Activated naive CD8-positive, alpha-beta T cell treated with anti-CD3 and anti-CD28 coated beads, Interleukin-2, amount 50 U/mL, for 24 hours (primary cell): ENCODE results near the gene ZNF469.

Experiments used
- ATAC-seq: fragments of 150-1000 bp; cut with Tn5 transposase; one replicate; pipeline ENCODE4 v1.10.0; 2021
- DNase-seq: peaks from one replicate; pipeline ENCODE4 v3.0.0; 2021
- H3K27ac Mint-ChIP-seq: one replicate; pipeline ENCODE4 v1.8.0; 2021; ENCODE audit warnings: mild to moderate bottlenecking, mixed read lengths
- H3K27me3 Mint-ChIP-seq: one replicate; pipeline ENCODE4 v1.8.0; 2021; ENCODE audit warnings: mixed read lengths
- H3K36me3 Mint-ChIP-seq: one replicate; pipeline ENCODE4 v1.8.0; 2021; ENCODE audit warnings: low read depth, mixed read lengths
- H3K4me1 Mint-ChIP-seq: one replicate; pipeline ENCODE4 v1.8.0; 2021; ENCODE audit warnings: mixed read lengths
- H3K4me3 Mint-ChIP-seq: one replicate; pipeline ENCODE4 v1.8.0; 2021; ENCODE audit warnings: mild to moderate bottlenecking, moderate library complexity, mixed read lengths
- H3K9me3 Mint-ChIP-seq: one replicate; pipeline ENCODE4 v1.8.0; 2021; ENCODE audit warnings: mixed read lengths

The ZNF469 gene, protein sequence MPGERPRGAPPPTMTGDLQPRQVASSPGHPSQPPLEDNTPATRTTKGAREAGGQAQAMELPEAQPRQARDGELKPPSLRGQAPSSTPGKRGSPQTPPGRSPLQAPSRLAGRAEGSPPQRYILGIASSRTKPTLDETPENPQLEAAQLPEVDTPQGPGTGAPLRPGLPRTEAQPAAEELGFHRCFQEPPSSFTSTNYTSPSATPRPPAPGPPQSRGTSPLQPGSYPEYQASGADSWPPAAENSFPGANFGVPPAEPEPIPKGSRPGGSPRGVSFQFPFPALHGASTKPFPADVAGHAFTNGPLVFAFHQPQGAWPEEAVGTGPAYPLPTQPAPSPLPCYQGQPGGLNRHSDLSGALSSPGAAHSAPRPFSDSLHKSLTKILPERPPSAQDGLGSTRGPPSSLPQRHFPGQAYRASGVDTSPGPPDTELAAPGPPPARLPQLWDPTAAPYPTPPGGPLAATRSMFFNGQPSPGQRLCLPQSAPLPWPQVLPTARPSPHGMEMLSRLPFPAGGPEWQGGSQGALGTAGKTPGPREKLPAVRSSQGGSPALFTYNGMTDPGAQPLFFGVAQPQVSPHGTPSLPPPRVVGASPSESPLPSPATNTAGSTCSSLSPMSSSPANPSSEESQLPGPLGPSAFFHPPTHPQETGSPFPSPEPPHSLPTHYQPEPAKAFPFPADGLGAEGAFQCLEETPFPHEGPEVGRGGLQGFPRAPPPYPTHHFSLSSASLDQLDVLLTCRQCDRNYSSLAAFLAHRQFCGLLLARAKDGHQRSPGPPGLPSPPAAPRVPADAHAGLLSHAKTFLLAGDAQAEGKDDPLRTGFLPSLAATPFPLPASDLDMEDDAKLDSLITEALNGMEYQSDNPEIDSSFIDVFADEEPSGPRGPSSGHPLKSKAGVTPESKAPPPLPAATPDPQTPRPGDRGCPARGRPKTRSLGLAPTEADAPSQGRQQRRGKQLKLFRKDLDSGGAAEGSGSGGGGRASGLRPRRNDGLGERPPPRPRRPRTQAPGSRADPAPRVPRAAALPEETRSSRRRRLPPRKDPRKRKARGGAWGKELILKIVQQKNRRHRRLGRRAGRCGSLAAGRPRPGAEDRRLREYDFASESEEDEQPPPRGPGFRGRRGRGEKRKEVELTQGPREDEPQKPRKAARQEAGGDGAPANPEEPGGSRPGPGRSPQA (N-terminal part only)

DNA sequence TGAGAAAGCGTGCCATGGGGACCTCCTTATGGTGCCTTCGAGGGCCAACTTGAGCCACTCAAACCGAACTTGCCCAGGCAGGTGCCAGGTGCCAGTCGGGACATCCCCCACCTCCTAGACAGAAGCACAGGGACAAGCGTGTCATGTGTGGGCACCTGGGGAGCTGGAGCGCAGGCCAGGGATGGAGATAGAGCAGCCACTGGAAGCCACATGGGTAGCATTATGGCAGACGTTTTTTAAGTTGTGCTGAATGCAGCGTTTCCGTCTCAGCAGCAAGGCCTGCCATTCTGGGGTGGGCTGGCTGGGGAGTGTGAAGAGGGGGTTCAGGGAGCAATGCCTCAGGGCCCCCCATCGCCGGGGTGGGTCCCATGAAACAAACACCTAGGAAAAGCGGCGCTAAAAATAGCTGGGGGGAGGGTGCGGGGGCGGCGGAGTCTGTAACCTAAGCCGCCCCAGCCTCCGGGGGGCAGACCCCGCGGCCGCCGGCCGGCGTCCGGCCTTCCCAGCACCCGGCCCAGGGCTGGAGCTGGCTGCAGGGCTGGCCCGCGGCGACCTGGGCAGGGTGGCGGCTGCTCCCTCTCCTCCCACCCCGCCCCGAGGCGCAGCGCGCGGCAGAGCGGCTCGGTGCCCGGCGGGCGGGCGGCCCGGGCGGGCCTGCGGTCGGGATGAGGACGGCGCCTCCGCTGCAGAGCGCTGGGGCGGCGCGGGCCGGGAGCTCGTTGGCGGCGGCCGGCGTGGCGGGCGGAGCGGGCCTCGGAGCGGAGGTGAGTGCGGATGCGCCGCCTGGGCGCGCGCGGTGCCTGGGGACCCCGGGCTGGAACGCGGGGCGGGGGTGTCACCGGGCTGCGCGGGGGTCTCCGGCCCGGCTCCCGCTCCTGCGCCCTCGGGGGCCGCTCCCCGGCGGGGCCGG lies at the start of gene ZNF469:
Gene ZNF469 (plus strand): TSS at position 469 of the 910 bp plus-strand sequence. CDS start 44,512 bp downstream, outside the sequence.
- Mint-ChIP-seq H3K36me3 (no peaks in the 10 kb centered on the region), H3K27me3 (peaks cover 30% of the 10 kb centered on the region), H3K9me3 (no peaks in the 10 kb centered on the region), H3K4me3 (peak within 1 kb of the TSS; percentile 45), H3K4me1 (peaks cover 5% of the 10 kb centered on the region), H3K27ac (no peak within 1 kb of the TSS)
- no peak for ATAC-seq
- DNase-seq, result peak; percentile 11

DNA sequence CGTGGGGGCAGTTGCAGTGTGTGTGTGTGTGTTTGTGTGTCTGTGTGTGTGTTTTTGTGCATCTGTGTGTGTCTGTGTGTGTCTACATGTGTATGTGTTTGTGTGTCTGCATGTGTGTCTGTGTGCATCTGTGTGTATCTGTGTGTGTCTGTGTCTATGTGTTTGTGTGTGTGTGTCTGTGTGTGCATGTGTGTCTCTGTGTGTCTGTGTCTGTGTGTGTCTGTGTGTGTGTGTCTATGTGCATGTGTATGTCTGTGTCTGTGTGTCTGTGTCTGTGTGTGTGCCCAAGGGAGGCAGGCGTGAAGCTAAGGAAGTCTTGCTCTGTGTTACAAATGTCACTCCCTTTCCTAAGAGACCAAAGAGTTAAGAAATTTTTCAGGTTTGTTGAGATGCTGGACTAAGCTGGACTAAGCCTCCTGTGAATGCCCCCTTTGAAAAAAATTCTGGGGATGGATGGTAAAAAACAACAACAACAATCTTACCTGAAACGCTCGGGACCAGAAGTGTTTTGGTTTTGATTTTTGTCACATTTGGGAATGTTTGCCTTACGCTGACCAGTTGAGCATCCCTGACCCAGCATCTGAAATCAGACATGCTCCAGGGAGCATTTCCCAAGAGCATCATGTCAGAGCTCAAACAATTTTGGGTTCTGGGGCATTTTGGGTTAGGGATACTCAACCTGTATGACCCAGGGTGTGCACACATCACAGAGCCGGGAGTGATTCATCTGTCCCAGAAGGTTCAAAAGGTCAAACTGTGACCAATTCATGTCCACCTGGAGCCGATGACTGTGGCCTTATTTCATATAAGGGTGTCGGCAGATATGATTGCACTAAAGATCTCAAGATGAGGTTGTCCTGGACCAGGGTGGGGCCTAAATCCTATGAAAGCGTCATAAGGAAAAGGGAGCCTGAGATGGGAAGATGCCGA lies 48.6 kb upstream of the ZNF469 start:
- Mint-ChIP-seq H3K4me3 (no peak overlapping the region), H3K27me3 (peaks cover 10% of the 10 kb centered on the region), H3K36me3 (no peaks in the 10 kb centered on the region), H3K27ac (peak overlapping the region; percentile 2), H3K9me3 (peaks cover 5% of the 10 kb centered on the region), H3K4me1 (peaks cover 6% of the 10 kb centered on the region)
- no peak for DNase-seq
- no peak for ATAC-seq

DNA sequence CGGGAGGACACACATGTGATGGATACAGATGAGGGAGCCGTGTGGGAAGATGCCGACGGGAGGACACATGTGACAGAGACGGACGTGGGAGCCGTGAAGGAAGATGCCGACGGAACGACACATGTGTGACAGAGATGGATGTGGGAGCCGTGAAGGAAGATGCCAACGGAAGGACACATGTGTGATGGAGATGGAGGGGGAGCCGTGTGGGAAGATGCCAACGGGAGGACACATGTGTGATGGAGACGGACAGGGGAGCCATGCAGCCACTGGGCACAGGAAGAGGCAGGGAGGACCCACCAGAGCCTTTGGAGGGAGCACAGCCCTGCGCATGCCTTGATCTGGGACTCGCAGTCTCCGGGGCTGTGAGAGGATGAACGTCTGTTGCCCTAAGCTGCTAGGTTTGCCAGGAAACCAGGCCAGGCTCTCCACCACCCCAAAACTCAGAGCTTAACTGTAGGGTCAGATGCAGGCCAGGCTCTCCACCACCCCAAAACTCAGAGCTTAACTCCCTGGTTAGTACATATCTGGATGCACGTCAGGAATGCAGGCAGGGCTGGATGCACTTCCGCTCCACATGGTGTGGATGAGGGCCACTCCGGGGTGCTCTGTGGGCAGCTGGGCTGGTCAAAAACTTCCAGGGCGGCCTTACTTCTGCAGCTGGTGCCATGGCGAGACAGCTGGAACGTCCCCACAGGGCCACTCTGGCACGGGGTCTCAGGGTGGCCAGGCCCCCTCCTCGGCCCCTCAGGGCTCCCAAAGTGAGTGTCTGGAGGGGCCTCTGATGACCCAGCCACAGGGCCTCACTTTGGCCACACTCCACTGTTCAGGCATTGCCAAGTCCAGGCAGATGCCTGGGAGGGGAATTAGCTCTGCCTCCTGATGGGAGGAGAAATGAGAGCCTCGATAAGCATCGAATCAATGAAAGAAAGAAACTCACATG lies 47.7 kb upstream of the ZNF469 start:
- peaks cover 10% of the 10 kb centered on the region for H3K27me3 Mint-ChIP-seq
- no peak for ATAC-seq
- DNase-seq, result no peak
- H3K9me3 Mint-ChIP-seq, result peaks cover 5% of the 10 kb centered on the region
- no peak overlapping the region for H3K27ac Mint-ChIP-seq
- H3K36me3 Mint-ChIP-seq, result no peaks in the 10 kb centered on the region
- H3K4me3 Mint-ChIP-seq, result no peak overlapping the region
- peaks cover 6% of the 10 kb centered on the region for H3K4me1 Mint-ChIP-seq

DNA sequence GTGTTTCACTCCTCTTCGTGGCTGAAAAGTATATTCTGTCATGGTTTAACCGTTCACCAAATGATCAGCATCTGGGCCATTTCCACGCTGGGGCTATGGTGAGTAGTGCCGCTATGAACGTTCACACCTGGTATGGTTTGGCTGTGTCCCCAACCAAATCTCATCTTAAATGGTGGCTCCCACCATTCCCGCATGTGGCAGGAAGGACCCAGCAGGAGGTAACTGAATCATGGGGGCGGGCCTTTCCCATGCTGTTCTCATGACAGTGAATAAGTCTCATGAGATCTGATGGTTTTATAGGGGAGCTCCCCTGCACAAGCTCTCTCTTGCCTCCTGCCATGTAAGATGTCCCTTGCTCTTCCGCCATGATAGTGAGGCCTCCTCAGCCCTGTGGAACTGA lies 45.7 kb upstream of the ZNF469 start:
- Mint-ChIP-seq H3K4me1 (peaks cover 6% of the 10 kb centered on the region), H3K27me3 (peaks cover 10% of the 10 kb centered on the region), H3K27ac (no peak overlapping the region), H3K4me3 (no peak overlapping the region), H3K9me3 (peaks cover 5% of the 10 kb centered on the region), H3K36me3 (no peaks in the 10 kb centered on the region)
- DNase-seq (no peak), ATAC-seq (no peak)

DNA sequence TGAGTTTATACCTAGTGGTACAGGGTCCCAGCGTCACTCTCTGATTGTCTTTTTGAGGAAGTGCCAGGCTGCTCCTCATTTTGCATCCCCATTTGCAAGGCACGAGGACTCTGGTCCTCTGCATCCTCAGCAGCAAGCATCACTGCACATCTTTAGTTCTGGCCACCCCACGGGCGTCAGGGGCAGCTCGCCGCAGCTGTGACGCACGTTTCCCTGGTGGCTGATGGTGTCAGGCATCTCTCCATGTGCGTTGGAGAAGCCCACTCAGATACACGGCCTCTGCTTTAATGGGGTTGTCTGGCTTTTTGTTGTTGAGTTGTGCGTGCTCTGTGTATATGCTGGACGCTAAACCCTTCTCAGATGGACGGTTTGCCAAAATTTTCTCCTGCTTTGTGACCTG lies 45.2 kb upstream of the ZNF469 start:
- H3K27me3 Mint-ChIP-seq, result peaks cover 10% of the 10 kb centered on the region
- H3K4me3 Mint-ChIP-seq, result no peak overlapping the region
- peaks cover 5% of the 10 kb centered on the region for H3K9me3 Mint-ChIP-seq
- H3K27ac Mint-ChIP-seq, result no peak overlapping the region
- H3K36me3 Mint-ChIP-seq, result no peaks in the 10 kb centered on the region
- ATAC-seq (no peak), DNase-seq (no peak)
- peaks cover 6% of the 10 kb centered on the region for H3K4me1 Mint-ChIP-seq

DNA sequence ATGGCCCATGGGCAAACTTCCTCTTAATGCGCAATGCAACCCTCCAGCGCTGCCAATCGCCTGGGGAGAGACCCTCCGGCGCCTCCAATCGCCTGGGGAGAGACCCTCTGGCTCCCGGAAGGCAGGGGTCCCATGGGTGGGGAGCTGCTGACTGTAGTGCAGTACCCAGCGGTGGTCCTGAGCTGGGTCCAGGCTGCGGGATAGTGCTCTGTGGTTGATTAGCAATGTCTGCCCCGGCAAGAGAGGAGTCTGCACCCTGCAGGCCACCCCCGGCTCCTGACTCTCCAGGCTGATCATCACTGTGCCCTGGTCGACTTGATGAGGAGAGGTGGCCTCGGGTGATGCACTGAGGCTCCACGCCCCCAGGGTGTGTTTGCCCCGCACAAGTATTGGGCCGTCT lies 44.6 kb upstream of the ZNF469 start:
- Mint-ChIP-seq H3K27ac (no peak overlapping the region), H3K4me1 (peaks cover 6% of the 10 kb centered on the region), H3K36me3 (no peaks in the 10 kb centered on the region), H3K27me3 (peaks cover 10% of the 10 kb centered on the region), H3K9me3 (peaks cover 5% of the 10 kb centered on the region), H3K4me3 (no peak overlapping the region)
- no peak for ATAC-seq
- DNase-seq, result no peak

DNA sequence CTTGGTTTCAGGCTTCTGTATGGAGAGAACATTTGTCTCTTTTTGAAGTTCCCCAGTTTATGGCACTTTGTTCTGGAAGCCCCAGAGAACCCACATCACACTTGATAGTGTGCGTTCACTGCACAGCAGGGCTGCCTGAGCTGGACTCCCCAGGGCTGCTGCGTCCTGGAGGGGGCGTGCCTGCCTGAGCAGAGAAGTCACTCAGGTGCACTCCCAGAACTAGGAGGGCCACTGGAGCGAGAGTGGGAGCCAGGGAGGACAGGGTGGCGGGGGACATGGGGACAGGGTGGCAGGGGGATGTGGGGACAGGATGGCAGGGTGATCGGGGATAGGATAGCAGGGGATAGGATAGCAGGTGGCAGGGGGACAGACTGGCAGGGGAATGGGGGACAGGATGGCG lies 43.9 kb upstream of the ZNF469 start:
- Mint-ChIP-seq H3K9me3 (peaks cover 5% of the 10 kb centered on the region), H3K27me3 (peaks cover 5% of the 10 kb centered on the region), H3K4me3 (no peak overlapping the region), H3K36me3 (no peaks in the 10 kb centered on the region), H3K4me1 (peaks cover under 1% of the 10 kb centered on the region), H3K27ac (no peak overlapping the region)
- no peak for DNase-seq
- no peak for ATAC-seq

DNA sequence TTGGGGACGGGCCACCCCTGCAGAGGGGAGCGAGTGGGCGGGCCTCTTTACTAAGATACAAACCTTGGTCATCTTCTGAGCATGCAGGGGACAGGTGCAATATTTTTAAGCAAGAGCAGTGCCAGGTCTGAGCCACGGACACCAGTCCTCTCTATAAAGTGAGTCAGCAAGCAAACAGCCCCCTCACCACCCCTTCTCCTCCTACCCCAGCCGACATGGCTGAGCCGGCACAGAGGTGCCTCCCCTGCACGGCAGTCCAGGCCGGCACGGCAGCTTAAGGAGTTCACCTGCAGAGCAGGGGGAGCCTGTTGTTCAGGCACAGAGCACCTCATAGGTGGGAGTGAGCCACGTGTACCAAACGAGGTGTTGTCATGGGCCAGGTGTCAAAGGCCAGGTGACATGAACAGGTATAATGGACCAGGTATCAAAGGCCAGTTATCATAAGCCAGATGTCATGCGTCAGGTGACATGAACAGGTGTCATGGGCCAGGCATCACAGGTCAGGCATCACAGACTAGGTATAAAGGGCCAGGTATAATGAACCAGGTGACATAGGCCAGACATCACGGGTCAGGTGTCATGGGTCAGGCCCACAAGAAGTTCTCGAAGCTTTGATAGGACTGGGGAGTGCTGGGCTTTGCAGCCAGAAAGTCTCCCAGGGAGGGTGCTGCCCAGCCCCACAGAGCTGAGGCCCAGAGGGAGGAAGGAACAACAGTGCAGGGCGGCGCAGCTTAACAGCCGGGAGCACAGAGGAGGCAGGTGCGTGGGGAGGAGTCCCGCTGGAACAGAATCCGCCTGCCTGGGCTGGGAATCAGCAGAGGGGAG lies 42.6 kb upstream of the ZNF469 start:
- no peak for ATAC-seq
- H3K27me3 Mint-ChIP-seq, result no peaks in the 10 kb centered on the region

DNA sequence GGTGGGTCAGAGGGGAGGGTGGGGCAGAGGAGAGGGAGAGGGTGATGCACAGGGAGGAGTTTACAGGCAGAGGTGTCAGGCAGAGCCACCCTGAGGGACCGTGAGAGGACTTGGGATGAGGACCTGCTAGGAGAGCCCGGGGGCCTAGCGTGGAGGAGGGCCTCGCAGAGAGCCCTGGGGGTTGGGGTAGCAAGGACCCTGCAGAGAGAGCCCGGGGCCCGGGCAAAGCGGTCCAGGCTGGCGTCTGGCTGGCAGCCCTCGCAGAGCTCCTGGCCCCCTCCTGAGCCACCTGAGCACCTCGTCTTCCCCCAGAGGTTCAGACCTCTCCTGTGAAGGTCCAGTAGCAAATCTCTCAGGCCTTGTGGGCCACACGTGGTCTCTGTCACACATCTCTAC lies 42.0 kb upstream of the ZNF469 start:
- no peaks in the 10 kb centered on the region for H3K27me3 Mint-ChIP-seq
- peaks cover 5% of the 10 kb centered on the region for H3K9me3 Mint-ChIP-seq
- no peak overlapping the region for H3K27ac Mint-ChIP-seq
- no peaks in the 10 kb centered on the region for H3K4me1 Mint-ChIP-seq
- DNase-seq, result no peak
- no peak overlapping the region for H3K4me3 Mint-ChIP-seq
- ATAC-seq, result no peak
- no peaks in the 10 kb centered on the region for H3K36me3 Mint-ChIP-seq

More for the DNA sequence above, 42.6 kb upstream of the ZNF469 start:
- H3K4me3 Mint-ChIP-seq, result no peak overlapping the region
- no peak for DNase-seq
- H3K4me1 Mint-ChIP-seq, result no peaks in the 10 kb centered on the region
- H3K27ac Mint-ChIP-seq, result no peak overlapping the region
- no peaks in the 10 kb centered on the region for H3K36me3 Mint-ChIP-seq
- peaks cover 5% of the 10 kb centered on the region for H3K9me3 Mint-ChIP-seq

DNA sequence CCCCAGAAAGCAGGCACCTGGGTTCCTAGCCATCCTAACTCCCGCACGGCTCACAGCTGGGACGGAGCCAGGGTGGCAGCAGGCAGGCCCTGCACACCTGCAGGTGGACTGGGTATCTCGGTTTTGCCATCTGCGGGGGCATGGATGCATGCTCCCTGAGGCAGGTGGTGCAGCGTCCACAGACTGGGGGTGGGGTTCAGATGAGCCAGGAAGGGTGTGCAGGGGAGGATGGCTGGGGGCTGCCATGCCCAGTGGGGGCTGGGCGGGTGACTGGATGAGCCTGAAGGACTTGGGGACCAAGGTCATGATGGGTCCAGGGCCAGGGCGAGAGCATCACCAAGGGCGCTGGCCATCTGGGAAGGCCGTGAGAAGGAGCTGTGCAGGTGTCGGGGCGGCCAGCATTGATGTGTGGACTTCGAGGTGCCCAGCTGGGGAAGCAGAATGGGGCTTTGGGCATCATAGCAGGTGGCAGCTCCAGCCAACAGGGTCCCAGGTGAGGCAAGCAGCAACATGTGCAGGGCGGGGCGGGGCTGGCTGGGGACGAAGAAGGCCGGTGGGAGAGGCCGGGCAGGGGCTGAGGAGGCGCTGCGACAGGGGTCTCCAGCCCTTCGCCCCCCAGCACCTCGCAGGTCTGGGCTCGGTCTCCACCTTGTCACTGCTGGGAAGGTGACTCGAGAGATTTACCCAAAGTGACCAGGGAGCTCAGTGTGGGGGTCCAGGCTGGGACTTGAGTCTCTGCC lies 41.0 kb upstream of the ZNF469 start:
- Mint-ChIP-seq H3K36me3 (no peaks in the 10 kb centered on the region), H3K27ac (no peak overlapping the region), H3K27me3 (no peaks in the 10 kb centered on the region), H3K4me1 (no peaks in the 10 kb centered on the region), H3K9me3 (no peaks in the 10 kb centered on the region), H3K4me3 (no peak overlapping the region)
- DNase-seq, result no peak
- ATAC-seq, result no peak

DNA sequence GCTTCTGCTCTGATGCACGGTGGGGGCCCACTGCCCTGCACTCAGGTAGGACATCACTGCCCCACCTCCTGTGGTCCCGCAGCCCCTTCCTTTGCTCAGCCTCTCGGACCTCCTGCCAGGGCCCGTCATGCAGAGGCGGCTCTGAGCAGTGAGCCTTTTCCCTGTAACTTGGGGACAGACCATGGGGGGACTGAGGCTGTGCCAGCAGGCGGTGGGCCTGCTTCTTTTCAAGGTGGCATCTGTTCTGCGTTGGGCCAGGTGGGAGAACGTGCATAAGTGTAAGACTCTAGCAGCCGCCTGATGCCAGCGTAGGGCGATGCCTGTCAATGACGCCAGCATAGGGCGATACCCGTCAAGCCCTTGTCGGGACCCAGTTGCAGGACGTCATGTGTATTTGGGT lies 40.3 kb upstream of the ZNF469 start:
- Mint-ChIP-seq H3K4me3 (no peak overlapping the region), H3K27me3 (no peaks in the 10 kb centered on the region), H3K27ac (no peak overlapping the region), H3K4me1 (no peaks in the 10 kb centered on the region), H3K36me3 (no peaks in the 10 kb centered on the region), H3K9me3 (no peaks in the 10 kb centered on the region)
- DNase-seq, result no peak
- no peak for ATAC-seq
